ENCODE results near the gene COMT.

The COMT gene

GRCh38 chr22:19958083-19959042 is 16.8 kb downstream of the COMT start:
- DNase-seq, result no peak

- DNase-seq, result no peak
Observed at GRCh38 chr22:19959043-19959586, 17.5 kb downstream of the COMT start.

GRCh38 chr22:19959587-19960490 is 18.3 kb downstream of the COMT start:
- no peak for DNase-seq

GRCh38 chr22:19960491-19961200 is 19.1 kb downstream of the COMT start:
- no peak for DNase-seq

- no peak for DNase-seq
Observed at GRCh38 chr22:19961201-19961580, 19.6 kb downstream of the COMT start.

GRCh38 chr22:19961868-19962245 is 20.3 kb downstream of the COMT start:
- no peak for DNase-seq

DNA sequence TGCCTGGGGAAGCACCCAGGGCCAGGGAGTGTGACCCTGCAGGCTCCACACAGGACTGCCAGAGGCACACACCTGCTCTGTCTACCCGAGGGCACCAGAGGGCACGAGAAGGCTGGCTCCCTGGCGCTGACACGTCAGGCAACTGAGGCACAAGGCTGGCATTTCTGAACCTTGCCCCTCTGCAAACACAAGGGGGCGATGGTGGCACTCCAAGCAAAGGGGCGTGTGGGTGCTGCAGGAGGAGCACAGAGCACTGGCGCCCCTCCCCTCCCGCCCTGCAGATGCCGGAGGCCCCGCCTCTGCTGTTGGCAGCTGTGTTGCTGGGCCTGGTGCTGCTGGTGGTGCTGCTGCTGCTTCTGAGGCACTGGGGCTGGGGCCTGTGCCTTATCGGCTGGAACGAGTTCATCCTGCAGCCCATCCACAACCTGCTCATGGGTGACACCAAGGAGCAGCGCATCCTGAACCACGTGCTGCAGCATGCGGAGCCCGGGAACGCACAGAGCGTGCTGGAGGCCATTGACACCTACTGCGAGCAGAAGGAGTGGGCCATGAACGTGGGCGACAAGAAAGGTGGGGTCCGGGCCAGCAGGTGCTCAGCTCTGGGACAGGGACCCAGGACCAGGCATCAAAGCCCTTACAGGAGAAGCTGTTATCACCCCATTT is 20.8 kb downstream of the COMT start:
- DNase-seq, result peak; percentile 21

- no peak for DNase-seq
Observed at GRCh38 chr22:19962909-19963806, 21.6 kb downstream of the COMT start.

GRCh38 chr22:19963863-19964642 is 22.5 kb downstream of the COMT start:
- DNase-seq, result no peak

- DNase-seq, result no peak
Observed at GRCh38 chr22:19964701-19965386, 23.3 kb downstream of the COMT start.

DNA sequence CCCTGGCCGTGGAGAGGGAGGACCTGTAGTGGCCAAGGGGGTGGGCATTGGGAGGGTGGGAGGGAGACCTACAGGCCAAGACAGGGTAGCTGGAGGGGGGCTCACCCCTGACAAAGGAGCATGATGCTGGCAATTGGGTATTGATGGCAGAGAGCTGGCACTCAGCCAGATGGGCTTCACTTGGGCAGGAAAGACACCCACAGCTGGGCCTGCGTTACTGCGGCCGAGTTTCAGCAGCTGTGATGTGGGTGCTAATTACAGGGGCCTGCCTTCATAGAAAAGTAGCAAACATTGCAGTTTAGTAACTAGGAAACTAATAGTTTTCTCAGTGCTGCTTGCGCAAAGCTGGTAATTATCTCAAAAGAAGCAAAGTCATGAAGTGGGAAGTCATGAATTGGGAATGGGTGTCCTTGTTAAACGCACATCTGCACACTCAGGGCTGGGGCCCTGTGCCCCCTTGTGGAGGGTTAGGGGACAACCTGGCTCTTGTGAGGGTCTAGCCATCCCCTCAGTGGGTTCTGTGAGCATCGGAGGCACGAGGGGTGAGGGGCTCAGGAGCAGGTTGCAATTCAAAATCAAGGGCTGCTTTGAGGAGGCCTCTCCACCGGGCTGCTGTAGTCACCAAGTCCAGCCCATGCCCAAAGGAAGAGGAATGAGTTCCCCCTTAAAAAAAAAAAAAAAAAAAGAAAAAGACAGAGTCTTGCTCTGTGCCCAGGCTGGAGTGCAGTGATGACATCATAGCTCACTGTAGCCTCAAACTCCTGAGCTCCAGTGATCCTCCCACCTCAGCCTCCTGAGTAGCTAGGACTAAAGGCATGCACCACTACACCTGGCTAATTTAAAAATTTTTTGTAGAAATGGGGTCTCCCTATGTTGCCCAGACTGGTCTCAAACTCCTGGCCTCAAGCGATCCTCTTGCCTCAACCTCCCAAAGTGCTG is 24.5 kb downstream of the COMT start:
- no peak for DNase-seq

- no peak for DNase-seq
Observed at GRCh38 chr22:19966908-19967750, 25.6 kb downstream of the COMT start.

GRCh38 chr22:19967850-19968449 is 26.4 kb downstream of the COMT start:
- DNase-seq, result no peak

DNA sequence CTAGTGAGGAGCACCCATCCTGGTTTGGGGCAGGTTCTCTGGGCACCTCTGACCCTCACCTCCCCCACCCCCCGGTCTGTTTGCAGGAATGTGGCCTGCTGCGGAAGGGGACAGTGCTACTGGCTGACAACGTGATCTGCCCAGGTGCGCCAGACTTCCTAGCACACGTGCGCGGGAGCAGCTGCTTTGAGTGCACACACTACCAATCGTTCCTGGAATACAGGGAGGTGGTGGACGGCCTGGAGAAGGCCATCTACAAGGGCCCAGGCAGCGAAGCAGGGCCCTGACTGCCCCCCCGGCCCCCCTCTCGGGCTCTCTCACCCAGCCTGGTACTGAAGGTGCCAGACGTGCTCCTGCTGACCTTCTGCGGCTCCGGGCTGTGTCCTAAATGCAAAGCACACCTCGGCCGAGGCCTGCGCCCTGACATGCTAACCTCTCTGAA is 26.9 kb downstream of the COMT start:
- DNase-seq, result no peak

GRCh38 chr22:19969141-19969928 is 27.8 kb downstream of the COMT start:
- no peak for DNase-seq

DNA sequence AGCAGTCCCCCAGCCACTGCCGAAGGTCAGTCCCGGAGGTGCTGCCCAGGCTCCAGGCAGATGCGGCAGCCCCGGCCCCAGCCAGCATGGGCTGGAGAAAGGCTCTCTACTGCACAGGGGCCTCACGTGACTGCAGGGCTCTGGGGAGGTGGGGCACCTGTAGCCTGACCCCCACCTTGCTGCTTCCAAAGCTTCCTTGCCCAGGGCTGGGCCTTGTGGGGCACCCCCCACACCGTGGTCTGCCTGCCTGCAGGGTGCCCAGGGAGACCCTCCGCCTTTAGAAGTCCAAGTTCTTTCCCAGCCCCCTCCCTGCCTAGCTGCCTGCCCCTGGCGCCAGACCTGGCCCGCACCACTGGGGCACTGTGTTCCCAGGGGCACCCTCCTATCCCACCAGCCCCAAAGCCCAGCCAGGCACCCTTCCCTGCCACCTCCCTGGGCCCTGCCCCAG is 28.5 kb downstream of the COMT start:
- DNase-seq, result no peak
